HepG2 (cell line): Measurements from ENCODE around the gene CYSRT1. TPM values are rescaled to one million over a fixed set of nuclear protein-coding genes. Genes with fewer than 3 reads are reported as not detected.
A peak's percentile ranks its signal among the peaks of the same experiment; 100 is the strongest.

Source experiments
- CC2D1A ChIP-seq: sonication (generic); formaldehyde crosslinking; IDR thresholded peaks from 2 replicates; pipeline ENCODE4 v1.8.1; 2023; ENCODE audit warnings: mild to moderate bottlenecking, missing genetic modification reagents
- FOSL1 ChIP-seq: sonication (generic); formaldehyde crosslinking; IDR thresholded peaks from 2 replicates; pipeline ENCODE4 v1.9.0; 2021; ENCODE audit warnings: missing genetic modification reagents, borderline replicate concordance
- HIC2 ChIP-seq: sonication (generic); formaldehyde crosslinking; IDR thresholded peaks from 2 replicates; pipeline ENCODE4 v1.9.0; 2022; ENCODE audit warnings: low read depth, missing genetic modification reagents
- SNRNP70 ChIP-seq: fragments of 200-400 bp; formaldehyde crosslinking; IDR thresholded peaks from 2 replicates; pipeline ENCODE4 v1.6.1; 2017; ENCODE audit warnings: mild to moderate bottlenecking, low read depth, low read length, moderate library complexity
- SP140L ChIP-seq: sonication (generic); formaldehyde crosslinking; IDR thresholded peaks from 2 replicates; pipeline ENCODE4 v1.4.0; 2020; ENCODE audit warnings: missing genetic modification reagents, borderline replicate concordance
- TCF7 ChIP-seq: sonication (generic); IDR thresholded peaks from 2 replicates; pipeline ENCODE4 v1.6.1; 2016; ENCODE audit warnings: antibody characterized with exemption, low read depth
- TSC22D2 ChIP-seq: sonication (generic); formaldehyde crosslinking; IDR thresholded peaks from 2 replicates; pipeline ENCODE4 v1.5.1; 2020; ENCODE audit warnings: missing genetic modification reagents, mild to moderate bottlenecking, borderline replicate concordance
- ZBTB40 ChIP-seq, 2 experiments: fragments of 450-650 bp in 1 of 2; sonication (generic) in 1 of 2; formaldehyde crosslinking in 1 of 2; IDR thresholded peaks; 2 replicates each; pipeline versions ENCODE4 v1.6.1 to v1.8.0; 2016 to 2022; ENCODE audit warnings: antibody characterized with exemption in 1 of 2, mild to moderate bottlenecking in 1 of 2, missing genetic modification reagents in 1 of 2
- ZBTB7A ChIP-seq: sonication (generic); formaldehyde crosslinking; IDR thresholded peaks from 2 replicates; pipeline ENCODE4 v1.8.0; 2022; ENCODE audit warnings: mild to moderate bottlenecking, missing genetic modification reagents
- ZNF256 ChIP-seq: sonication (generic); formaldehyde crosslinking; conservative IDR thresholded peaks from 2 replicates; pipeline ENCODE4 v1.4.0; 2020; ENCODE audit warnings: missing genetic modification reagents
- ZNF770 ChIP-seq: sonication (generic); formaldehyde crosslinking; IDR thresholded peaks from 2 replicates; pipeline ENCODE4 v1.5.0; 2020; ENCODE audit warnings: mild to moderate bottlenecking, missing genetic modification reagents
- ZNF782 ChIP-seq: sonication (generic); formaldehyde crosslinking; IDR thresholded peaks from 2 replicates; pipeline ENCODE4 v1.4.0; 2020; ENCODE audit warnings: missing genetic modification reagents, mild to moderate bottlenecking, borderline replicate concordance
- ZNF839 ChIP-seq: sonication (generic); formaldehyde crosslinking; IDR thresholded peaks from 2 replicates; pipeline ENCODE4 v1.4.0; 2020; ENCODE audit warnings: missing genetic modification reagents, mild to moderate bottlenecking, borderline replicate concordance
- polyA plus RNA-seq, 8 experiments: library from polyadenylated mRNA; depleted of rRNA in 3 of 8; stranded (reverse) in 7 of 8; unstranded in 1 of 8; fragments of >200 nt; fragmentation: Illumina TruSeq in 4 of 8; extraction: Trizol in 4 of 8; gene quantifications; 2 replicates each; pipeline versions ENCODE4 v1.2.1 to v1.2.3, GENCODE V29; 2011 to 2016; ENCODE audit warnings: low read depth in 4 of 8, missing spikeins in 1 of 8, mixed read lengths in 1 of 8; ENCODE audit not compliant: insufficient read depth in 1 of 8
- total RNA-seq, 5 experiments: library from RNA; depleted of rRNA; stranded (reverse); fragments of >200 nt; fragmentation: Illumina TruSeq; extraction: Trizol; gene quantifications; 2 replicates each; pipeline ENCODE4 v1.2.3, GENCODE V29; 2016; ENCODE audit warnings: low read depth in 1 of 5

Gene CYSRT1
- total and polyA plus RNA-seq, 2 of the 13 experiments (the other 11 are each of a cell fraction or from before 2014, with no cell fraction given): 1.5 to 2.1 TPM

DNA sequence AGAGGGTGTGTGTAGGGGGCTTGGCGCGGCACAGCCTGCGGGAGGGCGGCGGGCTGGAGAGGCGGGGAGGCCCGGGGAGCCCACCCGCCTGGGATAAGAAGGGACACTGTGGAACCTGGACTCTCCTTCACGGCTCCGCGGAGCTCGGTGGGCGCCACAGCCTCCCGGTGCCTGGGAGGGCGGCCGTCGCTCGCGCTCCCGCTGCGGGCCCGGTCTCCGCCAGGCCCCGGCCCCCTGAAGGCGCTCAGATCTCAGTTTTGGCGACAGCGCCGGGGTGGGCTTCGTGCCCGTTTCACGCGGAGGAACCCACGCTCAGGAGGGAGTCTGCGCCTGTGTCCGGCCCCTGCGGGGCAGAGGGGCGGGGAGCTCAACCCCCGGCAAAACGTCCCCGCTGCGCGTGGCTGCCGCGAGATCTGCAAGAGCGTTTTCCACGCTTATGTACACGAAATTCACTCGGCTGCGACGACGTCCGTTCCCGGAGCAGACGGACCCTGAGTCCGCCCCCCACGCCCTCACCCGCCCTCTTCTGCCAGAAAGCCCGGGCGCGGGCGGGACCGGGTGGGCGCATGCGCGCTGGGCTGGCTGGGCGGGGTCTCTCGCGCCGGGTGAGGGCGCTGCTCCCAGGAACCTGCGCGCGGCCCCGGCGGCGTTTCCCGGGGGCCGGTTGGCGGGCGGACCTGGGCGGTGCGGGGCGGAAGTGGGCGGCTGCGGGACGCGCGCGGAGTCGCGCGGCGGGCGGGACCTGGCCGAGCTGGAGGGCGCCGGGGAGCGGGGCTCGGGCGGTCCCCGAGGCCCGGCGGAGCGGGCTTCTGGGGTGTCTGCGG lies 29.9 kb downstream of the CYSRT1 start, which contains the start of gene NELFB (continued):
- TF ChIP-seq CC2D1A (CRISPR knock-in tag) (no peak), HIC2 (no peak), TCF7 (no peak), FOSL1 (no peak), ZNF782 (CRISPR knock-in tag) (no peak), ZBTB7A (CRISPR knock-in tag) (0 out of 2 replicates have a peak, but pooled peaks have one; percentile 42), SNRNP70 (no peak), ZNF839 (no peak), ZNF256 (no peak; the same call in 1 of the 2 replicates), ZNF770 (CRISPR knock-in tag) (no peak; the same call in 1 of the 2 replicates), TSC22D2 (no peak), ZBTB40 (IDR thresholded peaks at IDR 0.05) (no peak), ZBTB40 (CRISPR knock-in tag; IDR thresholded peaks at IDR 0.05) (no peak; the same call in 1 of the 2 replicates), SP140L (CRISPR knock-in tag) (no peak)
